Astrocyte (in vitro differentiated cells and primary cell): ENCODE results near the gene COL5A2.

Experiments
- CTCF ChIP-seq: IDR thresholded peaks from 2 replicates; pipeline ENCODE4 v1.5.1; 2011; ENCODE audit warnings: low read depth, mild to moderate bottlenecking, inconsistent platforms, low read length, moderate library complexity; ENCODE audit not compliant: insufficient read depth
- EZH2 ChIP-seq: IDR thresholded peaks from 2 replicates; pipeline ENCODE4 v1.6.1; 2012; ENCODE audit warnings: mild to moderate bottlenecking, low read length, inconsistent platforms; ENCODE audit not compliant: insufficient read depth

DNA sequence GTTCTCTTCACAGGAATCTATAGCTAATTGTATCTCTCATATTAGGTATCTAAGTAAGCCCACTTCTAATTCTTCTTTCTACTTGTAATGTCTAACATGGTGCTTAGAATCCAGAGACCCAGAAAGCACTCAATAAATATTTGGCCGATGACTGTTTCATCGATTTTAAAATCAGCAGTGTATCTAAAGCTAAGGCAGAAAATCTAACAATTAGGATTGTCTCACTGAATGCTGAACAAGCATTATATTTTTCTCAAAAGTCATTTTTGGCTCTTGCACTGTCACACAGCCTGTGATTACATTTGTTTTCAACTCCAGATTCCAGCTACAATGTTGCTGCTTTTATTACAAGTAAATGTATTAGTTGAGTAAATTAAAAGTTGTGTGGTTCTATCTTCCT lies 20.3 kb downstream of the COL5A2 start:
- no peak for TF ChIP-seq CTCF
- TF ChIP-seq EZH2: no peak
